ENCODE measurements around the gene CAPG. TPM values are rescaled to one million over a fixed set of nuclear protein-coding genes. Genes with fewer than 3 reads are reported as not detected.

CAPG gene
- total and polyA plus RNA-seq, 9 of the 15 experiments (the other 6 are each of a cell fraction or from before 2014, with no cell fraction given) = 10.6 to 90.4 (median 56.0) TPM

DNA sequence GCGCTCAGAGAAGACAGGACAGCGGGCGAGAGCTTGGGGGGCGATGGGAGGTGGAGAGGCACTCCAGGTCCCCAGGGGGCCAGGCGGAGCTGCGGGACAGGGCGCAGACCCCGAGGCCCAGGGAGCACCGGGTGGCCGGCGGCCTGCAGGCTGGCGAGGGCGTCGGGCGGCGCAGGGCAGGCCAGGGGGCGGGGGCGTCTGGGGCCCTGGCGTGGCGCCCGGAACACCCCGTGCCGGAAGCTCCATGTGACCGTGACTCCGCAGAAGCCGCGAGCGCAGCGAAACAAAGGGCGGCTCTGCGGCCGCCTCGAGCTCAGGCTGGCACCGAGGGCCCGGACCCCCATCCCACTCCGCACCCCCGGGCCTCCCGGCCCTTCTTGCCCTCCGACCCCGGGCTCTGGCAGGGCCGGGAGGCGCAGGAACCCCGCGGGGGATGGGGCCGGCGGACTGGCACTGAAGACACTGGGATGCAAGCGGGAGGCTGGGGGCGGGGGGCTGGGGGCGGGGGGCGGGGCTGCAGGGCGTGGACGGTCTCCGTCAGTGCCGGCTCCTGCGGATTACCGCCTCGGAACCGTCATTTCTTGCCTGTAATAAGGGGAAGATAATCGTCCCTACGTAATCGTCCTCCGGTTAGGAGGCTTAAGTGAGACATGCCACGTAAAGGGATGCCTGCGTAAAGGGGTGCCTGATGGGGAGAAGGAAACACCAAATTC lies 27.5 kb upstream of the CAPG start (continued):
- TF ChIP-seq, protein P1, sequence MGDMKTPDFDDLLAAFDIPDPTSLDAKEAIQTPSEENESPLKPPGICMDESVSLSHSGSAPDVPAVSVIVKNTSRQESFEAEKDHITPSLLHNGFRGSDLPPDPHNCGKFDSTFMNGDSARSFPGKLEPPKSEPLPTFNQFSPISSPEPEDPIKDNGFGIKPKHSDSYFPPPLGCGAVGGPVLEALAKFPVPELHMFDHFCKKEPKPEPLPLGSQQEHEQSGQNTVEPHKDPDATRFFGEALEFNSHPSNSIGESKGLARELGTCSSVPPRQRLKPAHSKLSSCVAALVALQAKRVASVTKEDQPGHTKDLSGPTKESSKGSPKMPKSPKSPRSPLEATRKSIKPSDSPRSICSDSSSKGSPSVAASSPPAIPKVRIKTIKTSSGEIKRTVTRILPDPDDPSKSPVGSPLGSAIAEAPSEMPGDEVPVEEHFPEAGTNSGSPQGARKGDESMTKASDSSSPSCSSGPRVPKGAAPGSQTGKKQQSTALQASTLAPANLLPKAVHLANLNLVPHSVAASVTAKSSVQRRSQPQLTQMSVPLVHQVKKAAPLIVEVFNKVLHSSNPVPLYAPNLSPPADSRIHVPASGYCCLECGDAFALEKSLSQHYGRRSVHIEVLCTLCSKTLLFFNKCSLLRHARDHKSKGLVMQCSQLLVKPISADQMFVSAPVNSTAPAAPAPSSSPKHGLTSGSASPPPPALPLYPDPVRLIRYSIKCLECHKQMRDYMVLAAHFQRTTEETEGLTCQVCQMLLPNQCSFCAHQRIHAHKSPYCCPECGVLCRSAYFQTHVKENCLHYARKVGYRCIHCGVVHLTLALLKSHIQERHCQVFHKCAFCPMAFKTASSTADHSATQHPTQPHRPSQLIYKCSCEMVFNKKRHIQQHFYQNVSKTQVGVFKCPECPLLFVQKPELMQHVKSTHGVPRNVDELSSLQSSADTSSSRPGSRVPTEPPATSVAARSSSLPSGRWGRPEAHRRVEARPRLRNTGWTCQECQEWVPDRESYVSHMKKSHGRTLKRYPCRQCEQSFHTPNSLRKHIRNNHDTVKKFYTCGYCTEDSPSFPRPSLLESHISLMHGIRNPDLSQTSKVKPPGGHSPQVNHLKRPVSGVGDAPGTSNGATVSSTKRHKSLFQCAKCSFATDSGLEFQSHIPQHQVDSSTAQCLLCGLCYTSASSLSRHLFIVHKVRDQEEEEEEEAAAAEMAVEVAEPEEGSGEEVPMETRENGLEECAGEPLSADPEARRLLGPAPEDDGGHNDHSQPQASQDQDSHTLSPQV (IDR thresholded peaks at IDR 0.05) = peak; percentile 93
- no peak for TF ChIP-seq HDGF (IDR thresholded peaks at IDR 0.05)
- no peak for TF ChIP-seq HIVEP1 (CRISPR knock-in tag; IDR thresholded peaks at IDR 0.05)
- TF ChIP-seq CBFA2T2 (conservative IDR thresholded peaks at IDR 0.05) = no peak
- no peak for TF ChIP-seq NUFIP1 (IDR thresholded peaks at IDR 0.05; ENCODE audit: partially characterized antibody)
- TF ChIP-seq ZNF324 (CRISPR knock-in tag; IDR thresholded peaks at IDR 0.05) = no peak
- TF ChIP-seq ZBTB7A (IDR thresholded peaks at IDR 0.05; ENCODE audit: borderline replicate concordance, control insufficient read depth, low read depth, low read length) = peak; percentile 82
- TF ChIP-seq RHOXF2B (CRISPR knock-in tag; conservative IDR thresholded peaks at IDR 0.05) = no peak
- no peak for TF ChIP-seq PHF21A (IDR thresholded peaks at IDR 0.05; ENCODE audit: borderline replicate concordance, low read depth)
- TF ChIP-seq, protein P2, sequence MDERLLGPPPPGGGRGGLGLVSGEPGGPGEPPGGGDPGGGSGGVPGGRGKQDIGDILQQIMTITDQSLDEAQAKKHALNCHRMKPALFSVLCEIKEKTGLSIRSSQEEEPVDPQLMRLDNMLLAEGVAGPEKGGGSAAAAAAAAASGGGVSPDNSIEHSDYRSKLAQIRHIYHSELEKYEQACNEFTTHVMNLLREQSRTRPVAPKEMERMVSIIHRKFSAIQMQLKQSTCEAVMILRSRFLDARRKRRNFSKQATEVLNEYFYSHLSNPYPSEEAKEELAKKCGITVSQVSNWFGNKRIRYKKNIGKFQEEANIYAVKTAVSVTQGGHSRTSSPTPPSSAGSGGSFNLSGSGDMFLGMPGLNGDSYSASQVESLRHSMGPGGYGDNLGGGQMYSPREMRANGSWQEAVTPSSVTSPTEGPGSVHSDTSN (CRISPR knock-in tag; IDR thresholded peaks at IDR 0.05; ENCODE audit: low read depth) = no peak
- TF ChIP-seq, protein P2 (tag; conservative IDR thresholded peaks at IDR 0.05; ENCODE audit: low read depth) = no peak
- no peak for TF ChIP-seq ZNF551 (CRISPR knock-in tag; IDR thresholded peaks at IDR 0.05)
- TF ChIP-seq, protein P3, sequence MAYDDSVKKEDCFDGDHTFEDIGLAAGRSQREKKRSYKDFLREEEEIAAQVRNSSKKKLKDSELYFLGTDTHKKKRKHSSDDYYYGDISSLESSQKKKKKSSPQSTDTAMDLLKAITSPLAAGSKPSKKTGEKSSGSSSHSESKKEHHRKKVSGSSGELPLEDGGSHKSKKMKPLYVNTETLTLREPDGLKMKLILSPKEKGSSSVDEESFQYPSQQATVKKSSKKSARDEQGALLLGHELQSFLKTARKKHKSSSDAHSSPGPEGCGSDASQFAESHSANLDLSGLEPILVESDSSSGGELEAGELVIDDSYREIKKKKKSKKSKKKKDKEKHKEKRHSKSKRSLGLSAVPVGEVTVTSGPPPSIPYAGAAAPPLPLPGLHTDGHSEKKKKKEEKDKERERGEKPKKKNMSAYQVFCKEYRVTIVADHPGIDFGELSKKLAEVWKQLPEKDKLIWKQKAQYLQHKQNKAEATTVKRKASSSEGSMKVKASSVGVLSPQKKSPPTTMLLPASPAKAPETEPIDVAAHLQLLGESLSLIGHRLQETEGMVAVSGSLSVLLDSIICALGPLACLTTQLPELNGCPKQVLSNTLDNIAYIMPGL (CRISPR knock-in tag; IDR thresholded peaks at IDR 0.05) = no peak
- TF ChIP-seq GTF2E2 (tag; IDR thresholded peaks at IDR 0.05) = no peak
- TF ChIP-seq DDX20 (tag; IDR thresholded peaks at IDR 0.05; ENCODE audit: low read depth) = no peak
- no peak for TF ChIP-seq TEAD2 (tag; IDR thresholded peaks at IDR 0.05)
